ENCODE results near the gene PLA2G4B. TPM values are rescaled to one million over a fixed set of nuclear protein-coding genes. Genes with fewer than 3 reads are reported as not detected.

The PLA2G4B gene
- total RNA-seq, 1 donor from 2014 or later: 1.8 TPM

GRCh38 chr15:41832208-41832607 lies 6.4 kb upstream of the PLA2G4B start:
- H3K79me2 ChIP-seq (ENCODE audit: insufficient read depth, low read length): peaks cover 6% of the 10 kb centered on the region
- Mint-ChIP-seq H3K27ac (ENCODE audit: unreplicated experiment) (no peak overlapping the region), H3K4me3 (ENCODE audit: unreplicated experiment) (no peak overlapping the region), H3K4me1 (ENCODE audit: low read depth, unreplicated experiment) (peaks cover 4% of the 10 kb centered on the region), H3K36me3 (ENCODE audit: low read depth, unreplicated experiment) (peaks cover 16% of the 10 kb centered on the region), H3K9me3 (ENCODE audit: unreplicated experiment) (peaks cover 2% of the 10 kb centered on the region), H3K27me3 (ENCODE audit: low read depth, unreplicated experiment) (no peaks in the 10 kb centered on the region)
- FAIRE-seq (no peak), DNase-seq (ENCODE audit: low read depth) (no peak)
- no peak overlapping the region for H3K4me2 ChIP-seq (ENCODE audit: low read length)
- no peak overlapping the region for H3K4me3 ChIP-seq (ENCODE audit: insufficient read depth, low read depth, low read length)
- no peak overlapping the region for H2AFZ ChIP-seq (ENCODE audit: low read depth, low read length)
- peaks cover 30% of the 10 kb centered on the region for H4K20me1 ChIP-seq (ENCODE audit: insufficient read depth, low read length)
- peaks cover 12% of the 10 kb centered on the region for H3K4me1 ChIP-seq (ENCODE audit: insufficient read depth, low read length)
- peaks cover 2% of the 10 kb centered on the region for H3K36me3 ChIP-seq (ENCODE audit: insufficient read depth, low read length)
- no peak for TF ChIP-seq CTCF (IDR thresholded peaks at IDR 0.05; ENCODE audit: insufficient read depth, low read depth, low read length)
- TF ChIP-seq EZH2 (IDR thresholded peaks at IDR 0.05; ENCODE audit: insufficient read depth, low read length): no peak
- H3K27ac ChIP-seq (ENCODE audit: low read depth, low read length): no peak overlapping the region
- no peaks in the 10 kb centered on the region for H3K27me3 ChIP-seq (ENCODE audit: insufficient read depth, low read length)
- no peak overlapping the region for H3K9ac ChIP-seq (ENCODE audit: low read length)
- no peaks in the 10 kb centered on the region for H3K9me3 ChIP-seq (ENCODE audit: insufficient read depth, low read depth, low read length)

GRCh38 chr15:41832875-41833274 lies 5.8 kb upstream of the PLA2G4B start:
- Mint-ChIP-seq H3K27me3 (ENCODE audit: low read depth, unreplicated experiment) (no peaks in the 10 kb centered on the region), H3K4me1 (ENCODE audit: low read depth, unreplicated experiment) (peaks cover 4% of the 10 kb centered on the region), H3K4me3 (ENCODE audit: unreplicated experiment) (no peak overlapping the region), H3K9me3 (ENCODE audit: unreplicated experiment) (peaks cover 2% of the 10 kb centered on the region), H3K27ac (ENCODE audit: unreplicated experiment) (no peak overlapping the region), H3K36me3 (ENCODE audit: low read depth, unreplicated experiment) (peaks cover 17% of the 10 kb centered on the region)
- FAIRE-seq: no peak
- H3K36me3 ChIP-seq (ENCODE audit: insufficient read depth, low read length): peaks cover 2% of the 10 kb centered on the region
- H3K9me3 ChIP-seq (ENCODE audit: insufficient read depth, low read depth, low read length): no peaks in the 10 kb centered on the region
- H3K4me1 ChIP-seq (ENCODE audit: insufficient read depth, low read length): peaks cover 7% of the 10 kb centered on the region
- H3K9ac ChIP-seq (ENCODE audit: low read length): no peak overlapping the region
- no peak overlapping the region for H2AFZ ChIP-seq (ENCODE audit: low read depth, low read length)
- TF ChIP-seq CTCF (IDR thresholded peaks at IDR 0.05; ENCODE audit: insufficient read depth, low read depth, low read length) (no peak), EZH2 (IDR thresholded peaks at IDR 0.05; ENCODE audit: insufficient read depth, low read length) (no peak)
- no peak overlapping the region for H3K4me2 ChIP-seq (ENCODE audit: low read length)
- no peak overlapping the region for H3K27ac ChIP-seq (ENCODE audit: low read depth, low read length)
- DNase-seq (ENCODE audit: low read depth): no peak
- no peaks in the 10 kb centered on the region for H3K27me3 ChIP-seq (ENCODE audit: insufficient read depth, low read length)
- no peak overlapping the region for H3K4me3 ChIP-seq (ENCODE audit: insufficient read depth, low read depth, low read length)
- H4K20me1 ChIP-seq (ENCODE audit: insufficient read depth, low read length): peaks cover 30% of the 10 kb centered on the region
- H3K79me2 ChIP-seq (ENCODE audit: insufficient read depth, low read length): peaks cover 6% of the 10 kb centered on the region

GRCh38 chr15:41834096-41834495 lies 4.6 kb upstream of the PLA2G4B start:
- no peak for FAIRE-seq
- no peaks in the 10 kb centered on the region for H3K9me3 ChIP-seq (ENCODE audit: insufficient read depth, low read depth, low read length)
- DNase-seq (ENCODE audit: low read depth): no peak
- no peak for TF ChIP-seq EZH2 (IDR thresholded peaks at IDR 0.05; ENCODE audit: insufficient read depth, low read length)
- TF ChIP-seq CTCF (IDR thresholded peaks at IDR 0.05; ENCODE audit: insufficient read depth, low read depth, low read length): no peak
- no peak overlapping the region for H2AFZ ChIP-seq (ENCODE audit: low read depth, low read length)
- no peaks in the 10 kb centered on the region for H3K27me3 ChIP-seq (ENCODE audit: insufficient read depth, low read length)
- H3K4me3 ChIP-seq (ENCODE audit: insufficient read depth, low read depth, low read length): no peak overlapping the region
- H3K4me1 ChIP-seq (ENCODE audit: insufficient read depth, low read length): no peaks in the 10 kb centered on the region
- H3K4me3 Mint-ChIP-seq (ENCODE audit: unreplicated experiment): no peak overlapping the region
- H3K27ac Mint-ChIP-seq (ENCODE audit: unreplicated experiment): peak overlapping the region; percentile 34
- peaks cover 2% of the 10 kb centered on the region for H3K4me1 Mint-ChIP-seq (ENCODE audit: low read depth, unreplicated experiment)
- peaks cover 6% of the 10 kb centered on the region for H3K79me2 ChIP-seq (ENCODE audit: insufficient read depth, low read length)
- peaks cover 17% of the 10 kb centered on the region for H3K36me3 Mint-ChIP-seq (ENCODE audit: low read depth, unreplicated experiment)
- peaks cover 30% of the 10 kb centered on the region for H4K20me1 ChIP-seq (ENCODE audit: insufficient read depth, low read length)
- peaks cover 2% of the 10 kb centered on the region for H3K9me3 Mint-ChIP-seq (ENCODE audit: unreplicated experiment)
- no peak overlapping the region for H3K4me2 ChIP-seq (ENCODE audit: low read length)
- H3K27me3 Mint-ChIP-seq (ENCODE audit: low read depth, unreplicated experiment): no peaks in the 10 kb centered on the region
- H3K36me3 ChIP-seq (ENCODE audit: insufficient read depth, low read length): peaks cover 2% of the 10 kb centered on the region
- no peak overlapping the region for H3K27ac ChIP-seq (ENCODE audit: low read depth, low read length)
- no peak overlapping the region for H3K9ac ChIP-seq (ENCODE audit: low read length)

Measured in astrocyte (in vitro differentiated cells and primary cell).